Gastrocnemius medialis (tissue), 4 donors: ENCODE data around the gene FAM217A. TPM values are rescaled to one million over a fixed set of nuclear protein-coding genes. Genes with fewer than 3 reads are reported as not detected.

Experiments
- ATAC-seq, 2 donors: fragments of 150-250 bp; one replicate each; pipeline ENCODE4 v1.9.1; 2016
- DNase-seq, 2 donors: peaks; one replicate each; pipeline ENCODE4 v3.0.0-alpha.2; 2019
- H3K27ac ChIP-seq, 4 donors: fragments of 200-600 bp; sonication (generic); 1 replicate in 1 of 4; 2 replicates in 3 of 4; pipeline ENCODE4 v1.5.1; 2016 to 2018; ENCODE audit warnings: mild to moderate bottlenecking in 2 of 4, moderate library complexity in 1 of 4
- H3K27me3 ChIP-seq, 3 donors: fragments of 200-600 bp; sonication (generic) in 2 of 3; 1 replicate in 1 of 3; 2 replicates in 2 of 3; pipeline versions ENCODE4 v1.5.1 to v1.6.0; 2016 to 2019; ENCODE audit warnings: mild to moderate bottlenecking in 1 of 3, moderate library complexity in 1 of 3
- H3K36me3 ChIP-seq, 2 donors: fragments of 200-600 bp; sonication (generic) in 1 of 2; one replicate each; pipeline ENCODE4 v1.5.1; 2017 to 2018
- H3K4me1 ChIP-seq, 2 donors: fragments of 200-600 bp; sonication (generic) in 1 of 2; one replicate each; pipeline ENCODE4 v1.5.1; 2016 to 2017; ENCODE audit warnings: mild to moderate bottlenecking in 2 of 2
- H3K4me3 ChIP-seq, 4 donors: fragments of 200-600 bp; sonication (generic) in 3 of 4; 1 replicate in 1 of 4; 2 replicates in 3 of 4; pipeline ENCODE4 v1.5.1; 2016 to 2019; ENCODE audit warnings: mild to moderate bottlenecking in 2 of 4
- H3K9me3 ChIP-seq, 3 donors: fragments of 200-600 bp; sonication (generic) in 2 of 3; 1 replicate in 1 of 3; 2 replicates in 2 of 3; pipeline ENCODE4 v1.5.1; 2016 to 2019
- CTCF ChIP-seq, 5 experiments: fragments of 450-650 bp in 3 of 5; fragments of 200-600 bp in 2 of 5; sonication (generic) in 2 of 5; IDR thresholded peaks in 4 of 5; conservative IDR thresholded peaks in 1 of 5; 1 replicate in 4 of 5; 2 replicates in 1 of 5; pipeline ENCODE4 v1.5.1; 2016 to 2019; ENCODE audit warnings: antibody characterized with exemption in 5 of 5, mild to moderate bottlenecking in 3 of 5, moderate library complexity in 3 of 5
- POLR2A ChIP-seq, 2 donors: fragments of 450-650 bp; IDR thresholded peaks; one replicate each; pipeline ENCODE4 v1.6.1; 2017; ENCODE audit warnings: antibody characterized with exemption in 2 of 2, mild to moderate bottlenecking in 2 of 2, moderate library complexity in 2 of 2
- in situ Hi-C, 4 donors: fragments of 200-750 bp; cut with MboI; loops; one replicate each; pipeline versions ENCODE4 v1.15.0 to v1.8.0; 2017; ENCODE audit warnings: low sequenced_read_pairs in 4 of 4
- intact Hi-C: fragments of 100-400 bp; cut with DNase I; formaldehyde crosslinking; loops from one replicate; pipeline ENCODE4 v1.15.1; 2023; ENCODE audit warnings: low total_unique reads
- total RNA-seq, 4 donors: library from RNA; depleted of rRNA; stranded (reverse); fragments of >200 nt; gene quantifications; one replicate each; pipeline versions ENCODE4 v1.1.0 to v1.2.3, GENCODE V29; 2016

Gene FAM217A
- total RNA-seq, 4 donors from 2014 or later, result not detected

- no peak overlapping the region for H3K4me3 ChIP-seq
- no peak overlapping the region for H3K27ac ChIP-seq
- in situ Hi-C loops, result no loop called here
- H3K27me3 ChIP-seq, result no peaks in the 10 kb centered on the region
- TF ChIP-seq CTCF (IDR thresholded peaks at IDR 0.05 in 4 of 5, conservative IDR thresholded peaks at IDR 0.05 in 1 of 5), result no peak
- no peak for TF ChIP-seq POLR2A (IDR thresholded peaks at IDR 0.05)
- peaks cover 0 to 57% of the 10 kb centered on the region in 2 donors for H3K36me3 ChIP-seq
- DNase-seq (no peak), ATAC-seq (no peak)
- H3K4me1 ChIP-seq, result peaks cover 26 to 28% of the 10 kb centered on the region in 2 donors
- no peaks in the 10 kb centered on the region for H3K9me3 ChIP-seq
- intact Hi-C loops, result no loop called here
These were observed 42.4 kb downstream of the FAM217A start for GRCh38 chr6:4036581-4036980.

- Histone ChIP-seq H3K27me3 (no peaks in the 10 kb centered on the region), H3K4me1 (peaks cover 26 to 33% of the 10 kb centered on the region in 2 donors), H3K36me3 (peaks cover 0 to 18% of the 10 kb centered on the region in 2 donors), H3K9me3 (no peaks in the 10 kb centered on the region), H3K4me3 (no peak overlapping the region), H3K27ac (no peak overlapping the region)
- no peak for DNase-seq
- intact Hi-C loops (no loop called here), in situ Hi-C loops (no loop called here)
- no peak for ATAC-seq
- TF ChIP-seq POLR2A (IDR thresholded peaks at IDR 0.05) (no peak), CTCF (IDR thresholded peaks at IDR 0.05 in 4 of 5, conservative IDR thresholded peaks at IDR 0.05 in 1 of 5) (no peak)
These were observed 46.5 kb downstream of the FAM217A start for GRCh38 chr6:4032475-4032874.

- H3K4me1 ChIP-seq, result peaks cover 32 to 41% of the 10 kb centered on the region in 2 donors
- TF ChIP-seq CTCF (IDR thresholded peaks at IDR 0.05 in 4 of 5, conservative IDR thresholded peaks at IDR 0.05 in 1 of 5) (no peak), POLR2A (IDR thresholded peaks at IDR 0.05) (no peak)
- H3K27ac ChIP-seq, result no peak overlapping the region
- intact Hi-C loops, result no loop called here
- H3K9me3 ChIP-seq, result no peaks in the 10 kb centered on the region
- H3K27me3 ChIP-seq, result no peaks in the 10 kb centered on the region
- H3K4me3 ChIP-seq, result no peak overlapping the region
- DNase-seq (no peak), ATAC-seq (no peak)
- H3K36me3 ChIP-seq, result peaks cover 0 to 17% of the 10 kb centered on the region in 2 donors
- in situ Hi-C loops, result no loop called here
These were observed 47.5 kb downstream of the FAM217A start for GRCh38 chr6:4031442-4031841.

- Histone ChIP-seq H3K9me3 (no peaks in the 10 kb centered on the region), H3K4me1 (peaks cover 31 to 47% of the 10 kb centered on the region in 2 donors), H3K36me3 (peaks cover 0 to 17% of the 10 kb centered on the region in 2 donors), H3K27ac (no peak overlapping the region), H3K4me3 (no peak overlapping the region), H3K27me3 (no peaks in the 10 kb centered on the region)
- no peak for TF ChIP-seq CTCF (IDR thresholded peaks at IDR 0.05 in 4 of 5, conservative IDR thresholded peaks at IDR 0.05 in 1 of 5)
- no peak for TF ChIP-seq POLR2A (IDR thresholded peaks at IDR 0.05)
- ATAC-seq, result no peak
- DNase-seq, result no peak
- intact Hi-C loops, result no loop called here
- in situ Hi-C loops, result no loop called here
These were observed 48.3 kb downstream of the FAM217A start for GRCh38 chr6:4030669-4031068.

GRCh38 chr6:4029687-4030086, 49.2 kb downstream of the FAM217A start:
- in situ Hi-C loops (no loop called here), intact Hi-C loops (no loop called here)
- Histone ChIP-seq H3K27me3 (no peaks in the 10 kb centered on the region), H3K36me3 (peaks cover 0 to 17% of the 10 kb centered on the region in 2 donors), H3K9me3 (no peaks in the 10 kb centered on the region), H3K27ac (no peak overlapping the region), H3K4me1 (peaks cover 41 to 56% of the 10 kb centered on the region in 2 donors), H3K4me3 (no peak overlapping the region)
- DNase-seq, result no peak
- no peak for TF ChIP-seq CTCF (IDR thresholded peaks at IDR 0.05 in 4 of 5, conservative IDR thresholded peaks at IDR 0.05 in 1 of 5)
- no peak for TF ChIP-seq POLR2A (IDR thresholded peaks at IDR 0.05)
- ATAC-seq, result no peak
